Panc1 (cell line): ENCODE measurements around the gene ZC3H12C. TPM values are rescaled to one million over a fixed set of nuclear protein-coding genes. Genes with fewer than 3 reads are reported as not detected.

Source experiments
- ATAC-seq: fragments of 200-7000 bp; cut with Tn5 transposase; 2 replicates; pipeline ENCODE4 v1.9.1; 2020; ENCODE audit warnings: mild to moderate bottlenecking, moderate library complexity
- BruUV-seq: library from RNA; stranded (reverse); fragments of 400-500 nt; replicated peaks from 2 replicates; lab custom pipeline; 2021; lab: Mats Ljungman, UMichigan
- CTCF ChIA-PET: fragments of 300-600 bp; sonication (Branson Sonifier 250); formaldehyde crosslinking; loops from one replicate; lab custom pipeline; 2022; ENCODE audit warnings: antibody characterized with exemption; lab: Charles Lee
- POLR2A ChIA-PET: fragments of 300-600 bp; sonication (Branson Sonifier 250); formaldehyde crosslinking; loops from one replicate; lab custom pipeline; 2022; ENCODE audit warnings: antibody characterized with exemption; lab: Charles Lee
- DNase-seq: peaks from one replicate; pipeline ENCODE4 v3.0.0-alpha.2; 2010; ENCODE audit warnings: low read depth, low spot score
- H3K27ac ChIP-seq: 2 replicates; pipeline ENCODE4 v1.5.1; 2011; ENCODE audit warnings: mild to moderate bottlenecking, low read length, inconsistent platforms
- H3K27me3 ChIP-seq: fragments of 200-500 bp; sonication (Bioruptor generic); 2 replicates; pipeline ENCODE4 v1.6.0; 2014; ENCODE audit warnings: low read length, inconsistent platforms; ENCODE audit not compliant: control insufficient read depth, insufficient read depth
- H3K36me3 ChIP-seq: fragments of 200-500 bp; sonication (Bioruptor generic); 2 replicates; pipeline ENCODE4 v1.5.1; 2014; ENCODE audit warnings: inconsistent platforms, mild to moderate bottlenecking, low read length, moderate library complexity; ENCODE audit not compliant: control insufficient read depth, insufficient read depth
- H3K4me1 ChIP-seq: 2 replicates; pipeline ENCODE4 v1.5.1; 2011; ENCODE audit warnings: inconsistent platforms, mild to moderate bottlenecking, low read length, moderate library complexity; ENCODE audit not compliant: control insufficient read depth, insufficient read depth
- H3K4me3 ChIP-seq, 2 experiments: 2 replicates each; pipeline ENCODE4 v1.5.1; 2011 to 2012; ENCODE audit warnings: low read depth in 2 of 2, low read length in 2 of 2, mild to moderate bottlenecking in 2 of 2, inconsistent platforms in 1 of 2, moderate library complexity in 1 of 2
- H3K9me3 ChIP-seq: fragments of 200-500 bp; sonication (Bioruptor generic); 2 replicates; pipeline ENCODE4 v1.5.1; 2014; ENCODE audit warnings: low read depth, mild to moderate bottlenecking, inconsistent platforms, low read length, moderate library complexity; ENCODE audit not compliant: control insufficient read depth, insufficient read depth
- CTCF ChIP-seq: fragments of 450-650 bp; IDR thresholded peaks from 2 replicates; pipeline ENCODE4 v1.5.1; 2017; ENCODE audit warnings: mild to moderate bottlenecking
- POLR2AphosphoS5 ChIP-seq: IDR thresholded peaks from 2 replicates; pipeline ENCODE4 v1.6.1; 2012; ENCODE audit warnings: mild to moderate bottlenecking, low read depth, low read length, moderate library complexity
- SIN3A ChIP-seq: IDR thresholded peaks from 2 replicates; pipeline ENCODE4 v1.6.1; 2012; ENCODE audit warnings: low read depth, mild to moderate bottlenecking, low read length, moderate library complexity, borderline replicate concordance; ENCODE audit not compliant: insufficient read depth
- TCF7L2 ChIP-seq: IDR thresholded peaks from 2 replicates; pipeline ENCODE4 v1.6.1; 2011; ENCODE audit warnings: mild to moderate bottlenecking, low read depth, low read length, inconsistent platforms
- in situ Hi-C: cut with HindIII; loops from 2 replicates; pipeline ENCODE4 v1.10.0; 2016; ENCODE audit warnings: low sequenced_read_pairs, low pct_unique_long_range_greater_than_20kb
- intact Hi-C: fragments of 100-400 bp; cut with micrococcal nuclease; formaldehyde crosslinking; loops from one replicate; pipeline ENCODE4 v1.10.0; 2022; ENCODE audit not compliant: unreplicated experiment
- total RNA-seq: library from RNA; stranded (reverse); gene quantifications from one replicate; pipeline ENCODE4 v1.2.1, GENCODE V29; 2021; ENCODE audit not compliant: unreplicated experiment
- TF ChIP-seq, protein P1 (sequence below), 2 experiments: IDR thresholded peaks; 2 replicates each; pipeline ENCODE4 v1.6.1; 2011 to 2012; ENCODE audit warnings: low read depth in 2 of 2, control low read depth in 1 of 2, low read length in 1 of 2, mild to moderate bottlenecking in 1 of 2, moderate library complexity in 1 of 2; ENCODE audit not compliant: insufficient read depth in 1 of 2

Gene ZC3H12C
- total RNA-seq, 1 experiment from 2014 or later, result 13.5 TPM

- in situ Hi-C loops, result no loop called here
- no TSS peak for BruUV-seq
- ATAC-seq (no peak), DNase-seq (no peak)
- Histone ChIP-seq H3K27me3 (no peaks in the 10 kb centered on the region), H3K27ac (no peak overlapping the region), H3K9me3 (no peaks in the 10 kb centered on the region), H3K4me1 (no peaks in the 10 kb centered on the region), H3K36me3 (no peaks in the 10 kb centered on the region), H3K4me3 (no peak overlapping the region)
- ChIA-PET POLR2A (interaction anchor here (0.7 kb wide), 1 partner anchor 39 kb away, joined by 8 read pairs; no protein-coding TSS in a partner anchor), CTCF (no interaction called here)
- intact Hi-C loops, result no loop called here
- TF ChIP-seq, protein P1, sequence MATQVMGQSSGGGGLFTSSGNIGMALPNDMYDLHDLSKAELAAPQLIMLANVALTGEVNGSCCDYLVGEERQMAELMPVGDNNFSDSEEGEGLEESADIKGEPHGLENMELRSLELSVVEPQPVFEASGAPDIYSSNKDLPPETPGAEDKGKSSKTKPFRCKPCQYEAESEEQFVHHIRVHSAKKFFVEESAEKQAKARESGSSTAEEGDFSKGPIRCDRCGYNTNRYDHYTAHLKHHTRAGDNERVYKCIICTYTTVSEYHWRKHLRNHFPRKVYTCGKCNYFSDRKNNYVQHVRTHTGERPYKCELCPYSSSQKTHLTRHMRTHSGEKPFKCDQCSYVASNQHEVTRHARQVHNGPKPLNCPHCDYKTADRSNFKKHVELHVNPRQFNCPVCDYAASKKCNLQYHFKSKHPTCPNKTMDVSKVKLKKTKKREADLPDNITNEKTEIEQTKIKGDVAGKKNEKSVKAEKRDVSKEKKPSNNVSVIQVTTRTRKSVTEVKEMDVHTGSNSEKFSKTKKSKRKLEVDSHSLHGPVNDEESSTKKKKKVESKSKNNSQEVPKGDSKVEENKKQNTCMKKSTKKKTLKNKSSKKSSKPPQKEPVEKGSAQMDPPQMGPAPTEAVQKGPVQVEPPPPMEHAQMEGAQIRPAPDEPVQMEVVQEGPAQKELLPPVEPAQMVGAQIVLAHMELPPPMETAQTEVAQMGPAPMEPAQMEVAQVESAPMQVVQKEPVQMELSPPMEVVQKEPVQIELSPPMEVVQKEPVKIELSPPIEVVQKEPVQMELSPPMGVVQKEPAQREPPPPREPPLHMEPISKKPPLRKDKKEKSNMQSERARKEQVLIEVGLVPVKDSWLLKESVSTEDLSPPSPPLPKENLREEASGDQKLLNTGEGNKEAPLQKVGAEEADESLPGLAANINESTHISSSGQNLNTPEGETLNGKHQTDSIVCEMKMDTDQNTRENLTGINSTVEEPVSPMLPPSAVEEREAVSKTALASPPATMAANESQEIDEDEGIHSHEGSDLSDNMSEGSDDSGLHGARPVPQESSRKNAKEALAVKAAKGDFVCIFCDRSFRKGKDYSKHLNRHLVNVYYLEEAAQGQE (IDR thresholded peaks at IDR 0.05; ENCODE audit: insufficient read depth in 1 of 2, low read depth in 2 of 2, low read length in 1 of 2), result no peak
- no peak for TF ChIP-seq CTCF
- no peak for TF ChIP-seq SIN3A
- TF ChIP-seq TCF7L2, result no peak
- TF ChIP-seq POLR2AphosphoS5, result no peak
Measured at GRCh38 chr11:110046775-110047380, 46.3 kb upstream of the ZC3H12C start.

DNA sequence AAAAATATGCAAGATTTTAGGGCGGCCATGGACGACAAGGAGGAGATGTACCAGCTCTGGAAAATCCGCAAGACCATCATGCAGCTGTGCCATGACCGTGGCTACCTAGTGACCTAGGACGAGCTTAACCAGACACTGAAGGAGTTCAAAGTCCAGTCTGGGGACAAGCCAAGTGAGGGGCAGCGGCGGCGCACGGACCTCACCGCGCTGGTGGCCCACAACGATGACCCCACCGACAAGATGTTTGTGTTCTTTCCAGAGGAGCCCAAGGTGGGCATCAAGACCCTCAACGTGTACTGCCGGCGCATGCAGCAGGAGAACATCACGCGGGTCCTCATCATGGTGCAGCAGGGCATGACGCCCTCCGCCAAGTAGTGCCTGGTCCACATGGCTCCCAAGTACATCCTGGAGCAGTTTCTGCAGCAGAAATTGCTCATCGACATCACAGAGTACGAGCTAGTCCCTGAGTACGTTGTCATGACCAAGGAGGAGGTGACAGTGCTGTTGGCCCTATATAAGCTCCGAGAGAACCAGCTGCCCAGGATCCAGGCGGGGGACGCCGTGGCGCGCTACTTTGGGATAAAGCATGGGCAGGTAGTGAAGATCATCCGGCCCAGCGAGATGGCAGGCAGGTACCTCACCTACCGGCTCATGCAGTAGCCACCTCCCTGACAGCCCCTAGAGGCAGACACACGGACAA lies 43.5 kb upstream of the ZC3H12C start:
- no peaks in the 10 kb centered on the region for H3K9me3 ChIP-seq
- POLR2A ChIA-PET, result no interaction called here

More for the DNA sequence above, 43.5 kb upstream of the ZC3H12C start:
- ATAC-seq, result no peak
- CTCF ChIA-PET, result no interaction called here
- intact Hi-C loops, result no loop called here
- BruUV-seq, result no TSS peak
- TF ChIP-seq POLR2AphosphoS5, result no peak
- no peak for TF ChIP-seq TCF7L2
- TF ChIP-seq, protein P1 (IDR thresholded peaks at IDR 0.05; ENCODE audit: insufficient read depth in 1 of 2, low read depth in 2 of 2, low read length in 1 of 2), result no peak
- no peak for TF ChIP-seq CTCF
- TF ChIP-seq SIN3A, result no peak
- Histone ChIP-seq H3K27me3 (no peaks in the 10 kb centered on the region), H3K4me3 (no peak overlapping the region), H3K36me3 (no peaks in the 10 kb centered on the region), H3K27ac (no peak overlapping the region), H3K4me1 (no peaks in the 10 kb centered on the region)
- in situ Hi-C loops, result no loop called here
- DNase-seq, result no peak
